Astrocyte (in vitro differentiated cells and primary cell): Measurements from ENCODE around the gene PCDHGA7.

Source experiments
- CTCF ChIP-seq: IDR thresholded peaks from 2 replicates; pipeline ENCODE4 v1.5.1; 2011; ENCODE audit warnings: low read depth, mild to moderate bottlenecking, inconsistent platforms, low read length, moderate library complexity; ENCODE audit not compliant: insufficient read depth
- EZH2 ChIP-seq: IDR thresholded peaks from 2 replicates; pipeline ENCODE4 v1.6.1; 2012; ENCODE audit warnings: mild to moderate bottlenecking, low read length, inconsistent platforms; ENCODE audit not compliant: insufficient read depth

GRCh38 chr5:141355641-141356040 lies 26.9 kb upstream of the PCDHGA7 start:
- TF ChIP-seq CTCF (no peak), EZH2 (no peak)
